Activated naive CD4-positive, alpha-beta T cell treated with anti-CD3 and anti-CD28 coated beads, Interleukin-2, amount 50 U/mL, for 24 hours (primary cell): ENCODE data around the gene PELI1.

Experiments used
- H3K27ac Mint-ChIP-seq: one replicate; pipeline ENCODE4 v1.8.0; 2021; ENCODE audit warnings: mild to moderate bottlenecking, mixed read lengths
- H3K27me3 Mint-ChIP-seq: one replicate; pipeline ENCODE4 v1.8.0; 2021; ENCODE audit warnings: mixed read lengths
- H3K36me3 Mint-ChIP-seq: one replicate; pipeline ENCODE4 v1.8.0; 2021; ENCODE audit warnings: mixed read lengths
- H3K4me1 Mint-ChIP-seq: one replicate; pipeline ENCODE4 v1.8.0; 2021; ENCODE audit warnings: mixed read lengths
- H3K4me3 Mint-ChIP-seq: one replicate; pipeline ENCODE4 v1.8.0; 2021; ENCODE audit warnings: mild to moderate bottlenecking, mixed read lengths
- H3K9me3 Mint-ChIP-seq: one replicate; pipeline ENCODE4 v1.8.0; 2021; ENCODE audit warnings: mixed read lengths

Gene PELI1

DNA sequence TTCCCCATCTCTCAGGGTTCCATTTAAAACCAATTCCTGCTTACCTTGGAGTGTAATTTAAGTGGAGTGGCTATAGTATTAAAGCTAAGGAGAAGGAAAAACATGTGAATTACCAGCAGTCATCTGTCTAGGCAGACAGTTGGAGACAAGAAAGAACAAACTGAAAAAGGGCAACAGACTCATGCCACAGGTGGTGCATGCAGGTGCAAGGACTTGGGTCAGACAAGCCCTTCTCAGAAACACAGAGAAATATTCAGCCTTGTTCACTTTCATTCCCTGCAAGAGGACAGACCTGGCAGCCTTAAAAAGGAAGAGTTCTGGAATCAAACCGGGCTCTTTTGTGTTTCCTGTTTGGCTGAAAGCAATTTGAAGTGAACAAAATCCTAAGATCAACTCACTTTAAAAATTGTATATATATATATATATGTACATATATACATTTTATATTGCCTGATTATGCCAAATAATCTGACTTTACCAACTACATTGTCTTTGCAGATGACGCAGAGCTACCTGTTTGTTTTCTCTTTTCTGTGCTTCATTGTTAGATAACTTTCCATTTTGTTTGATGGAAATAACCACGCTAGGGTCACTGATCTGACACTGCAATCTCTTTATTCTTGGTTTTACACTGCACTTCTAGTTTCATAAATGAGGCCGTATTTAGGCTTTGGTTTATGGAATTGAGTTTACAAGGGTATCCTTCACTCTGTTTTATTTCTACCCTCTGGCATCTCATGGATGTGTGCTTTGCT is 89.9 kb downstream of the PELI1 start:
- Mint-ChIP-seq H3K9me3 (no peaks in the 10 kb centered on the region), H3K4me1 (peaks cover 45% of the 10 kb centered on the region), H3K27ac (peak overlapping the region; percentile 75), H3K4me3 (no peak overlapping the region), H3K36me3 (no peaks in the 10 kb centered on the region), H3K27me3 (no peaks in the 10 kb centered on the region)

DNA sequence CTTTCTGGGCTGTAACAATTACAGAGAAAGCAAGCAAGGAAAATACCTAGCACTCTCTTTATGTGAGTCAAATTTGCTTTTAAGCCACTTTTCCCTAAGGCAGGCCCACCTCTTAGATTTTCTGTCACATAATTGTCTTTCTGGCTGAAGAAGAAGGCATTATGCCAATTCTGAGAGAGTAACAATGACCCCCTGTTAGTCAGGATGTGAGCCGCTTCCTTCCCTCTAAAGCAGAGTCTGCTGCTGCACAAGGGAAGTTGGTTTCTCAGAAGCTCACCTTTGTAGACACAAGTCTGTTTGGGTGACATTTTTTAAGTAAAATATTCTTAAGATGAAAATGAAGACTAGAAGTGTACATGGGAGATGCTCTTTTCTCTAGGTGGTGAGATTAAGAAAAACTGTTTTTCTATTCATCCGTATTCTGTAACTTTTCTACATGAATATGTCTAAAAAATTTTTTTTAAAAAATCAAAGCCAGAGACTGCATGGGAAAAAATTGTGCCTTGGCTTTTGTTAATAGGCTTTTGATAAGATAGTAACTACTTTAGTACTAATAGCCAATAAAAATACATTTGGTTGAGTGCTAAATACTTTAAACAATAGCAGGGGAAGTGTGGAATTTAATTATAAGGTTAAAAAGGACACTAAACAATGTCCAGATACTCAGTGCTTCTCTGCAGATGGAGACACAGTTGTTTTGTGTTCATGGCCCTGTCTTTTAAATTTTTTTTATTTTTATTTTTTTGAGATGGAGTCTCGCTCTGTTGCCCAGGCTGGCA is 91.6 kb downstream of the PELI1 start:
- H3K27me3 Mint-ChIP-seq = no peaks in the 10 kb centered on the region
- peaks cover 47% of the 10 kb centered on the region for H3K4me1 Mint-ChIP-seq
- no peaks in the 10 kb centered on the region for H3K9me3 Mint-ChIP-seq
- peak overlapping the region; percentile 73 for H3K27ac Mint-ChIP-seq
- peak overlapping the region; percentile 24 for H3K4me3 Mint-ChIP-seq
- no peaks in the 10 kb centered on the region for H3K36me3 Mint-ChIP-seq

DNA sequence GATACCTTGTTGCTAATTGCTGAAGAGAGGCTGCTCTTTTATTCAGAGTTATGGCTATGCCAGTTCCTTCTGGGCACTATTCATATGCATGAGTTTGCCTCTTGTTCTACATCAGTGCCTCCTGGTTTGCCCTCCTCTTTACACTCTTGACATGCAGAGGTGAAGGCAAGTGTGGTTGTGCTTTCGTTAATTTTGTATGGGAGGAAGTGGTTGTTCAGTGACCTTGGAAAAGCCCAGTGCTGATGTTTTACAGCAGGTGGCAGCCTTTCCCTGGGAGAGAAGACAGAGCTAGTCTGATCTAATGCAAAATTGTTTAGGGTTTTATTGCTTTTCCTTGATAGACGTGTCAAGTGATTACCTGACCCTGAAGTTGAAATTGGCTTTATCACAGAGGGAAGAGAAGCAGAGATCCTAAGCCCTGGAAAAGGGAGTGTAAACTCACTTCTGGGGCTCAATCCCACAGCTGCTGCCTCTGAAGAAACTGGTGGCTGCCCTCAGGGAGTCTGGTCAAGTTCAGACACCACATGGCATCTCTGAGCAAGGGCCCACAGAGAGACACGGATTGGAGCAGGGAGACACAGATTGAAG is 94.5 kb downstream of the PELI1 start:
- H3K4me1 Mint-ChIP-seq = peaks cover 40% of the 10 kb centered on the region
- H3K36me3 Mint-ChIP-seq = no peaks in the 10 kb centered on the region
- H3K27ac Mint-ChIP-seq = peak overlapping the region; percentile 75
- H3K27me3 Mint-ChIP-seq = no peaks in the 10 kb centered on the region
- H3K9me3 Mint-ChIP-seq = no peaks in the 10 kb centered on the region
- peak overlapping the region; percentile 9 for H3K4me3 Mint-ChIP-seq

DNA sequence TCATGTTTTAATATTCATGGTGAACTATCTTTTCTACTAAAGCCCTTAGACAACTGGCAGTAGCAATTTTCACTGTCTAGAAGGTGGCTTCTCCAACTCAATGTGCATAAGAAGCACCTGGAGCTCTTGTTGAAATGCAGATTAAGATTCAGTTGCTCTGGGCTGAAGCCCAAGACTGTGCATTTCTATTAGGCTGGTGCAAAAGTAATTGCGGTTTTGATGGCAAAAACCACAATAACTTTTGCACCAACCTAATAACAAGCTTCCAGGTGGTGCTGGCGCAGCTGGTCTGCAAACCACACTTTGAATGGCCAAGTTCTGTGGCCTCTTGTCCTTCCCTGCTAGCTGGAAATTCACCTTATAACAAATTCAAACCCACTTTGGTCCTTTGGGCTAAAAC is 98.3 kb downstream of the PELI1 start:
- no peak overlapping the region for H3K27ac Mint-ChIP-seq
- peaks cover 10% of the 10 kb centered on the region for H3K4me1 Mint-ChIP-seq
- no peaks in the 10 kb centered on the region for H3K9me3 Mint-ChIP-seq
- H3K27me3 Mint-ChIP-seq = no peaks in the 10 kb centered on the region
- no peaks in the 10 kb centered on the region for H3K36me3 Mint-ChIP-seq
- no peak overlapping the region for H3K4me3 Mint-ChIP-seq
